HepG2 (cell line): Measurements from ENCODE around the gene HIPK2.

ENCODE experiments used
- HOXD1 ChIP-seq: sonication (generic); formaldehyde crosslinking; IDR thresholded peaks from 2 replicates; pipeline ENCODE4 v1.5.0; 2020; ENCODE audit warnings: missing genetic modification reagents
- TF ChIP-seq, protein P1 (sequence below): sonication (generic); formaldehyde crosslinking; IDR thresholded peaks from 2 replicates; pipeline ENCODE4 v1.4.0; 2020; ENCODE audit warnings: missing genetic modification reagents, borderline replicate concordance
- TF ChIP-seq, protein P2 (sequence below): sonication (generic); formaldehyde crosslinking; IDR thresholded peaks from 2 replicates; pipeline ENCODE4 v1.5.0; 2020; ENCODE audit warnings: mild to moderate bottlenecking, missing genetic modification reagents, moderate library complexity

DNA sequence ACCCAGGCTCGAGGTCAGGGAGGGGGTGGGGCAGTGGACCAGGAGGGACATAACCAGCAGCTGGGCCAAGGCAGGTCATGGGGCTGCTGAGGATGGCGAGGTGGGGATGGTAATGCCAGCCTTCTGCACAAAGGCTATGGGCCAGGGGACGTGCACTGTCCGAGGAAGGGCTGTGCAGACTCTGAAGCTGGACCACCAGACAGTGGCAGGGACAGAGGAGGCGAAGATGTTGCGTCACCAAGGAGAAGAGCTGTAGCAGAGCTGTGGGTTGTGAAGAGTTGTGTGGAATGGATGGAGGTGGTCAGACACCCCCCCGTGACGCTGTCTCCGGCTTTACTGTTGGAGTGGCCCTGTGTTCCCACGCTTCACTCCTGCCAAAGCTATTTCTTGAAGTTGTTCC, 252.6 kb downstream of the HIPK2 start:
- TF ChIP-seq, protein P1, sequence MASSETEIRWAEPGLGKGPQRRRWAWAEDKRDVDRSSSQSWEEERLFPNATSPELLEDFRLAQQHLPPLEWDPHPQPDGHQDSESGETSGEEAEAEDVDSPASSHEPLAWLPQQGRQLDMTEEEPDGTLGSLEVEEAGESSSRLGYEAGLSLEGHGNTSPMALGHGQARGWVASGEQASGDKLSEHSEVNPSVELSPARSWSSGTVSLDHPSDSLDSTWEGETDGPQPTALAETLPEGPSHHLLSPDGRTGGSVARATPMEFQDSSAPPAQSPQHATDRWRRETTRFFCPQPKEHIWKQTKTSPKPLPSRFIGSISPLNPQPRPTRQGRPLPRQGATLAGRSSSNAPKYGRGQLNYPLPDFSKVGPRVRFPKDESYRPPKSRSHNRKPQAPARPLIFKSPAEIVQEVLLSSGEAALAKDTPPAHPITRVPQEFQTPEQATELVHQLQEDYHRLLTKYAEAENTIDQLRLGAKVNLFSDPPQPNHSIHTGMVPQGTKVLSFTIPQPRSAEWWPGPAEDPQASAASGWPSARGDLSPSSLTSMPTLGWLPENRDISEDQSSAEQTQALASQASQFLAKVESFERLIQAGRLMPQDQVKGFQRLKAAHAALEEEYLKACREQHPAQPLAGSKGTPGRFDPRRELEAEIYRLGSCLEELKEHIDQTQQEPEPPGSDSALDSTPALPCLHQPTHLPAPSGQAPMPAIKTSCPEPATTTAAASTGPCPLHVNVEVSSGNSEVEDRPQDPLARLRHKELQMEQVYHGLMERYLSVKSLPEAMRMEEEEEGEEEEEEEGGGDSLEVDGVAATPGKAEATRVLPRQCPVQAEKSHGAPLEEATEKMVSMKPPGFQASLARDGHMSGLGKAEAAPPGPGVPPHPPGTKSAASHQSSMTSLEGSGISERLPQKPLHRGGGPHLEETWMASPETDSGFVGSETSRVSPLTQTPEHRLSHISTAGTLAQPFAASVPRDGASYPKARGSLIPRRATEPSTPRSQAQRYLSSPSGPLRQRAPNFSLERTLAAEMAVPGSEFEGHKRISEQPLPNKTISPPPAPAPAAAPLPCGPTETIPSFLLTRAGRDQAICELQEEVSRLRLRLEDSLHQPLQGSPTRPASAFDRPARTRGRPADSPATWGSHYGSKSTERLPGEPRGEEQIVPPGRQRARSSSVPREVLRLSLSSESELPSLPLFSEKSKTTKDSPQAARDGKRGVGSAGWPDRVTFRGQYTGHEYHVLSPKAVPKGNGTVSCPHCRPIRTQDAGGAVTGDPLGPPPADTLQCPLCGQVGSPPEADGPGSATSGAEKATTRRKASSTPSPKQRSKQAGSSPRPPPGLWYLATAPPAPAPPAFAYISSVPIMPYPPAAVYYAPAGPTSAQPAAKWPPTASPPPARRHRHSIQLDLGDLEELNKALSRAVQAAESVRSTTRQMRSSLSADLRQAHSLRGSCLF, result no peak
- TF ChIP-seq, protein P2, sequence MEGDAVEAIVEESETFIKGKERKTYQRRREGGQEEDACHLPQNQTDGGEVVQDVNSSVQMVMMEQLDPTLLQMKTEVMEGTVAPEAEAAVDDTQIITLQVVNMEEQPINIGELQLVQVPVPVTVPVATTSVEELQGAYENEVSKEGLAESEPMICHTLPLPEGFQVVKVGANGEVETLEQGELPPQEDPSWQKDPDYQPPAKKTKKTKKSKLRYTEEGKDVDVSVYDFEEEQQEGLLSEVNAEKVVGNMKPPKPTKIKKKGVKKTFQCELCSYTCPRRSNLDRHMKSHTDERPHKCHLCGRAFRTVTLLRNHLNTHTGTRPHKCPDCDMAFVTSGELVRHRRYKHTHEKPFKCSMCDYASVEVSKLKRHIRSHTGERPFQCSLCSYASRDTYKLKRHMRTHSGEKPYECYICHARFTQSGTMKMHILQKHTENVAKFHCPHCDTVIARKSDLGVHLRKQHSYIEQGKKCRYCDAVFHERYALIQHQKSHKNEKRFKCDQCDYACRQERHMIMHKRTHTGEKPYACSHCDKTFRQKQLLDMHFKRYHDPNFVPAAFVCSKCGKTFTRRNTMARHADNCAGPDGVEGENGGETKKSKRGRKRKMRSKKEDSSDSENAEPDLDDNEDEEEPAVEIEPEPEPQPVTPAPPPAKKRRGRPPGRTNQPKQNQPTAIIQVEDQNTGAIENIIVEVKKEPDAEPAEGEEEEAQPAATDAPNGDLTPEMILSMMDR (CRISPR knock-in tag), result no peak
- no peak for TF ChIP-seq HOXD1 (CRISPR knock-in tag)
